ENCODE data around the gene PDE3B.

DNA sequence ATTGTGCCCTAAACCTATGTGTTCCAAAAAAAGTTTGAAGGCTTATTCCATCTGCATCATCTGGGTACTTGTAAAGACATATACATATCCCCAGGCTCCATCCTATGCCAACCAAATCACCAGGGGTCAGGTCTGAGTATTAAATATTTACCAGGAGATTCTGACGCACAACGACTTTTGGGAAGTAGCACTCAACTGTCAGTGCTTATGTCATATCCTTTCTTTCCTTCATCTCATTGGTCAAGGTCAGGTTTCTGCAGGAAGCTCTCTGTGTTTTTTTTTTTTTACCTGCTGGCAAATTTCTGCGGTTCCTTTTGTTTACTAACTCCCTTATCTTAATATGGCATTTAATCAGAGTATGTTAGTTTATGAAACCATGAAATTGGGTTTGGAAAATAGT is 270.9 kb downstream of the PDE3B start:
- TF ChIP-seq, protein P1, sequence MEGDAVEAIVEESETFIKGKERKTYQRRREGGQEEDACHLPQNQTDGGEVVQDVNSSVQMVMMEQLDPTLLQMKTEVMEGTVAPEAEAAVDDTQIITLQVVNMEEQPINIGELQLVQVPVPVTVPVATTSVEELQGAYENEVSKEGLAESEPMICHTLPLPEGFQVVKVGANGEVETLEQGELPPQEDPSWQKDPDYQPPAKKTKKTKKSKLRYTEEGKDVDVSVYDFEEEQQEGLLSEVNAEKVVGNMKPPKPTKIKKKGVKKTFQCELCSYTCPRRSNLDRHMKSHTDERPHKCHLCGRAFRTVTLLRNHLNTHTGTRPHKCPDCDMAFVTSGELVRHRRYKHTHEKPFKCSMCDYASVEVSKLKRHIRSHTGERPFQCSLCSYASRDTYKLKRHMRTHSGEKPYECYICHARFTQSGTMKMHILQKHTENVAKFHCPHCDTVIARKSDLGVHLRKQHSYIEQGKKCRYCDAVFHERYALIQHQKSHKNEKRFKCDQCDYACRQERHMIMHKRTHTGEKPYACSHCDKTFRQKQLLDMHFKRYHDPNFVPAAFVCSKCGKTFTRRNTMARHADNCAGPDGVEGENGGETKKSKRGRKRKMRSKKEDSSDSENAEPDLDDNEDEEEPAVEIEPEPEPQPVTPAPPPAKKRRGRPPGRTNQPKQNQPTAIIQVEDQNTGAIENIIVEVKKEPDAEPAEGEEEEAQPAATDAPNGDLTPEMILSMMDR (IDR thresholded peaks at IDR 0.05) = no peak
- TF ChIP-seq POLR2A (IDR thresholded peaks at IDR 0.05) = no peak
